Lung (tissue), 12 donors: ENCODE measurements around the gene ALG12. TPM values are rescaled to one million over a fixed set of nuclear protein-coding genes. Genes with fewer than 3 reads are reported as not detected.

ENCODE experiments used
- ATAC-seq: fragments of 200-7000 bp; cut with Tn5 transposase; one replicate; pipeline ENCODE4 v1.9.1; 2020; ENCODE audit warnings: moderate number of reproducible peaks; ENCODE audit not compliant: insufficient read depth, low FRiP score
- DNase-seq, 3 donors: peaks; one replicate each; pipeline ENCODE4 v3.0.0-alpha.2; 2013 to 2017
- H3K27ac ChIP-seq, 2 donors: one replicate each; pipeline ENCODE4 v1.5.1; 2013; ENCODE audit warnings: mild to moderate bottlenecking in 2 of 2, moderate library complexity in 2 of 2, control low read depth in 1 of 2, inconsistent platforms in 1 of 2, low read depth in 1 of 2, low read length in 1 of 2
- H3K27me3 ChIP-seq, 3 donors: one replicate each; pipeline ENCODE4 v1.5.1; 2013; ENCODE audit warnings: low read length in 2 of 3; ENCODE audit not compliant: control insufficient read depth in 3 of 3, insufficient read depth in 3 of 3
- H3K36me3 ChIP-seq, 4 donors: one replicate each; pipeline ENCODE4 v1.5.1; 2013; ENCODE audit warnings: low read length in 4 of 4, mild to moderate bottlenecking in 1 of 4, moderate library complexity in 1 of 4; ENCODE audit not compliant: control insufficient read depth in 4 of 4, insufficient read depth in 4 of 4
- H3K4me1 ChIP-seq, 5 donors: one replicate each; pipeline ENCODE4 v1.5.1; 2013; ENCODE audit warnings: low read length in 5 of 5, mild to moderate bottlenecking in 2 of 5, moderate library complexity in 1 of 5; ENCODE audit not compliant: control insufficient read depth in 5 of 5, insufficient read depth in 5 of 5
- H3K4me3 ChIP-seq: one replicate; pipeline ENCODE4 v1.5.1; 2013; ENCODE audit warnings: mild to moderate bottlenecking, control low read depth, moderate library complexity
- H3K9ac ChIP-seq, 2 donors: one replicate each; pipeline ENCODE4 v1.5.1; 2013; ENCODE audit warnings: low read length in 2 of 2, control low read depth in 1 of 2; ENCODE audit not compliant: insufficient read depth in 1 of 2
- H3K9me3 ChIP-seq, 4 donors: one replicate each; pipeline ENCODE4 v1.5.1; 2013; ENCODE audit warnings: low read length in 3 of 4, mild to moderate bottlenecking in 1 of 4, moderate library complexity in 1 of 4; ENCODE audit not compliant: control insufficient read depth in 4 of 4, insufficient read depth in 3 of 4
- WGBS, 2 donors: extraction: QIAGEN DNeasy Blood & Tissue Kit; methylation state at CpG; one replicate each; pipeline ENCODE4 v1.1.7; 2013; 5-methylcytosine and 5-hydroxymethylcytosine counted together
- polyA plus RNA-seq, 2 donors: library from polyadenylated mRNA; stranded (reverse); fragments of 200-250 nt; gene quantifications; one replicate each; pipeline ENCODE4 v1.2.1, GENCODE V29; 2013
- total RNA-seq, 2 donors: library from RNA; depleted of rRNA in 1 of 2; stranded (reverse); fragments of >200 nt in 1 of 2; gene quantifications; one replicate each; pipeline ENCODE4 v1.2.1, GENCODE V29; 2014 to 2021
- TF ChIP-seq, protein P1 (sequence below): IDR thresholded peaks from 2 replicates; pipeline ENCODE4 v1.5.1; 2012; ENCODE audit warnings: mild to moderate bottlenecking; ENCODE audit errors: control extremely low read depth, extremely low read depth
- donor health status: control.
- donor health status: control.
- donor health status: Bipolar disorder and iron deficiency.
- donor health status: healthy.
- donor health status: DM: yes; HTN: yes; CAD: no.

The ALG12 gene
- total and polyA plus RNA-seq, 4 donors: 13.6 to 33.9 (median 16.6) TPM

DNA sequence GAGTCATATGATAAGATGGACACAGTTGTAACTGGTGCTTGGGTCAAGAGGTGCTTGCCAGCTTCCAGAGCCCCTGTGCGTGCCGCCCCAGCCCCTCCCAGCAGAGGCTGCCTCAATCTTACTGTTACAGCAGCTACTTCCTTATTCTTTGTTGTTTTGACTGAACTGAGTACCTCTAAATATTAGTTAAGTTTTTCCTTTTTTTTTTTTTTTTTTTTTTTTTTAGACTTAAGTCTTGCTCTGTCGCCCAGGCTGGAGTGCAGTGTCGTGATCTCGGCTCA is 55.8 kb downstream of the ALG12 start:
- Histone ChIP-seq H3K27me3 (no peaks in the 10 kb centered on the region), H3K4me1 (peaks cover 0 to 11% (median 0%) of the 10 kb centered on the region in 5 donors), H3K36me3 (peaks cover 0 to 6% (median 2%) of the 10 kb centered on the region in 4 donors), H3K4me3 (no peak overlapping the region), H3K27ac (no peak overlapping the region), H3K9me3 (peaks cover 0 to 9% (median 5%) of the 10 kb centered on the region in 4 donors), H3K9ac (no peak overlapping the region)
- WGBS, 2 donors: 69 to 72% methylated on average over 5 of the region's 5 CpGs
- DNase-seq (no peak), ATAC-seq (no peak)
- TF ChIP-seq, protein P1, sequence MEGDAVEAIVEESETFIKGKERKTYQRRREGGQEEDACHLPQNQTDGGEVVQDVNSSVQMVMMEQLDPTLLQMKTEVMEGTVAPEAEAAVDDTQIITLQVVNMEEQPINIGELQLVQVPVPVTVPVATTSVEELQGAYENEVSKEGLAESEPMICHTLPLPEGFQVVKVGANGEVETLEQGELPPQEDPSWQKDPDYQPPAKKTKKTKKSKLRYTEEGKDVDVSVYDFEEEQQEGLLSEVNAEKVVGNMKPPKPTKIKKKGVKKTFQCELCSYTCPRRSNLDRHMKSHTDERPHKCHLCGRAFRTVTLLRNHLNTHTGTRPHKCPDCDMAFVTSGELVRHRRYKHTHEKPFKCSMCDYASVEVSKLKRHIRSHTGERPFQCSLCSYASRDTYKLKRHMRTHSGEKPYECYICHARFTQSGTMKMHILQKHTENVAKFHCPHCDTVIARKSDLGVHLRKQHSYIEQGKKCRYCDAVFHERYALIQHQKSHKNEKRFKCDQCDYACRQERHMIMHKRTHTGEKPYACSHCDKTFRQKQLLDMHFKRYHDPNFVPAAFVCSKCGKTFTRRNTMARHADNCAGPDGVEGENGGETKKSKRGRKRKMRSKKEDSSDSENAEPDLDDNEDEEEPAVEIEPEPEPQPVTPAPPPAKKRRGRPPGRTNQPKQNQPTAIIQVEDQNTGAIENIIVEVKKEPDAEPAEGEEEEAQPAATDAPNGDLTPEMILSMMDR: no peak

DNA sequence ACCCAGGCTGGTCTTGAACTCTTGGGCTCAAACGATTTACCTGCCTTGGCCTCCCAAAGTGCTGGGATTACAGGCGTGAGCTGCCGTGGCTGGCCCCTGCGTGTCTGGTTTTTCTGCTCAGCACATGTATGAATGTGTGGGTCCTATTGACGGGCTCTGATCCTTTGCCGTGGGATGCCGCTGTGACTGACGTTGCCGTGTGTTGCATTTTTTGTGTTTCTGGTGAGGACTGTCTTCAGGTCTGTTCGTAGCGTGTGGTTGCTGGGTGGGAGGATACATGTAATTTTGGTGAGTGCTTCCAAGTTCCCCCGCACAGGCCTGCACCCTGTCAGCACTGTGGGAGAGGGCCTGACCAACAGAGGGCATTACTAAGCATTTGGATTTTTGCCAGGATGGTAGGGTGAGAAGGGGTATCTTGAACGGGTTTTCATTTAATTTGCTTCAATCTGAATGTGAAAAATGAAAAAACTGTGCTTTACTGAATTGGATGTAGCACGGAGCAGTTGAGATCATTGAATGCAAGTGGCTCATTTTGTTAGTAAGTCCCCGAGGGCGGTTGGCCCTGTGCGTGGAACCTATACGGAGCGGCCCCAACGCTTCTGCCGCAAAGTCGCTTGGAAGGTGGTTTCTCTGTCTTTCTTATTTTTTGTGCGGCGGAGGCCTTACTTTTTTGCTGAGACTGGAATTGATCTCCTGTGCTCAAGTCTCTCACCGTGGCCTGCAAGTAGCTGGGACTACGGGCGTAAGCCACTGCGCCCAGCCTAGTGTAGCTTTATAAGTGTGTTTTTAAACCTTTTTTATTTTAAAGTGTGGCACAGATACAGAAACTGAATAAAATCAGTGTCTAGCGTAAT is 56.4 kb downstream of the ALG12 start:
- peaks cover 0 to 16% (median 0%) of the 10 kb centered on the region in 5 donors for H3K4me1 ChIP-seq
- no peak overlapping the region for H3K27ac ChIP-seq
- TF ChIP-seq, protein P1: no peak
- DNase-seq (no peak), ATAC-seq (no peak)
- peaks cover 0 to 6% (median 1%) of the 10 kb centered on the region in 4 donors for H3K36me3 ChIP-seq
- no peaks in the 10 kb centered on the region for H3K27me3 ChIP-seq
- 87 to 89% methylated on average over 29 of the region's 29 CpGs for WGBS, 2 donors
- H3K9ac ChIP-seq: no peak overlapping the region
- peaks cover 0 to 6% (median 3%) of the 10 kb centered on the region in 4 donors for H3K9me3 ChIP-seq
- no peak overlapping the region for H3K4me3 ChIP-seq

DNA sequence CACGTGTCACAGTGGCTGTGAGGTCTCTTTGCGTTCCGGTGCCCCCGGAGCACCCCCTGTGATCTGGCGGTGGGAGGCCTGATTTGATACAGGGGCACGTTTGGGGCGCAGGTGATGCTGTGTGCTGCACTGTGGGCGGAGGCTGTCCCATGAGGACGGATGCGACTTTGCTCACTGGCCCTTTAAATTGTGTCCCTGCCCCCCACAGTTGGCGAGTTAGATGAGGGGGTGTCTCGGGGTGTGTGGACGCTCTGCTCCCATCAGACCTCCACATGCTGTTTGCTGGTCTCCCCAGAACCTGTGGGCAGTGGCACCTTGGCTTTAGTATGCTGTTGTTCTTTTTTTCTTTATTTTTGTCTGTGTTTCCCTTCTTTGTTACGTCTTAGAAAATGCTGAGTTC is 59.4 kb downstream of the ALG12 start:
- Histone ChIP-seq H3K9ac (no peak overlapping the region), H3K9me3 (no peaks in the 10 kb centered on the region), H3K4me3 (no peak overlapping the region), H3K27me3 (no peaks in the 10 kb centered on the region), H3K4me1 (peaks cover 7 to 20% (median 13%) of the 10 kb centered on the region in 5 donors), H3K27ac (no peak overlapping the region), H3K36me3 (peaks cover 0 to 5% (median 0%) of the 10 kb centered on the region in 4 donors)
- ATAC-seq: no peak
- TF ChIP-seq, protein P1: no peak
- no peak for DNase-seq
- WGBS, 2 donors: 86 to 91% methylated on average over 13 to 14 of the region's 14 CpGs
